HG02973 (cell line): Measurements from ENCODE around the gene PXMP4.
"Not testable (repeated sequence)": the region's sequence is repeated elsewhere in the genome, so short reads cannot be mapped to it uniquely, and the experiment has no call there.

Source experiments
- ATAC-seq: cut with Tn5 transposase; IDR thresholded peaks from one replicate; pipeline ENCODE4 v1.9.1; 2021; ENCODE audit warnings: moderate library complexity; ENCODE audit not compliant: unreplicated experiment

The PXMP4 gene

DNA sequence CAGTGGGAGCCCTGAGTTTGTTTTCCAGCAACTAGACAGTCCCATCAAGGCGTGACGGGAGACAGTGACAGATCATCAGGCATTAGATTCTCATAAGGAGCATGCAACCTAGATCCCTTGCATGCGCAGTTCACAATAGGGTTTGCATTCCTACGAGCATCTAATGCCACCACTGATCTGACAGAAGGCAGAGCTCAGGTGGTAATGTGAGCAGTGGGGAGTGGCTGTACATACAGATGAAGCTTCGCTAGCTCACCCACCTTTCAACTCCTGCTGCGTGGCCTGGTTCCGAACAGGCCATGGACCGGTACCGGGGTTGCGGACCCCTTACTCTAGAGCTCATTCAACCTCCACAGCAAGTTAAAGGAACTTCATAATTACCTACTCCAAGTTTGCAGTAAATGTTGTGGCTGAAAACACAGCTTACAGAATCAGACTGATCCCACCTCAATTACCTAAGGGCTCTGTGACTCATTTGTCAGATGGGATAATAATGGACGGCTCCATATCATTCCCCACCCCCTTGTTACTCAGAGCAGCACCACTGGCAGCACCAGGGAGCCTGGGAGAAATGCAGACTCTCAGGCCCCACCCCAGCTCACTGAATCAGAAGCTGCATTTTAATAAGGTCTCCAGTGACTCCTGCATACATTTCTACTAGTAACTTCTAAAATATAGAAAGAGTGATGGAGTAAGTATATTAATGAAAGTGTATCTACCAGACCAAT, 15.7 kb downstream of the PXMP4 start:
- ATAC-seq: no peak

DNA sequence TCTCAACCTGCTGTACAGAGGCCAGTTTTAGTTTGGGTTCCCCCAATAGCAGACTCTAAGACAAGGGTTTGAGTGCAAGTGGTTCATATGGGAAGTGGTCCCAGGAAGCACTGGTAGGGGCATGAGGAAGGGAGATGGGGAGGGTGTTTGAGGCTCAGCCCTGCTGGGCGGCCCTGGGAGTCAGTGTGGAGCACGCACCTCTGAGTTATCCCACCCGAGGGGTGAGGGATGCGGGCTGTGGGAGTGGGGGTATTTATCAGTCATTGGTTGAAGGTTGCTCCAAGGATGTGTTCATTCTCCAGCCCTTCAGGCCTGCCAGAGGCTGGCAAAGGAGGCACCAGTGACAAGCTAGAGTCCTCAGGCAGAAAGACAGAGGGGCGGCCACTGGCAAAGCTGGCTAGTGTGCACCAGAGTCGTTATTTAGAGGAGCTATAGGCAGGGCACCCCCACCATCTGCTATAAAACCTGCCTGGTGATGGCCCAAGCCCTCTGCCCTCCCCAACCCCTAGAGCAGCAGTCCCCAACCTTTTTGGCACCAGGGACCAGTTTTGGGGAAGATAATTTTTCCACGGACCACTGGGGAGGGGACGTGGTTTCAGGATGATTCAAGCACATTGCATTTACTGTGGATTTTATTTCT, 16.5 kb downstream of the PXMP4 start:
- no peak for ATAC-seq

DNA sequence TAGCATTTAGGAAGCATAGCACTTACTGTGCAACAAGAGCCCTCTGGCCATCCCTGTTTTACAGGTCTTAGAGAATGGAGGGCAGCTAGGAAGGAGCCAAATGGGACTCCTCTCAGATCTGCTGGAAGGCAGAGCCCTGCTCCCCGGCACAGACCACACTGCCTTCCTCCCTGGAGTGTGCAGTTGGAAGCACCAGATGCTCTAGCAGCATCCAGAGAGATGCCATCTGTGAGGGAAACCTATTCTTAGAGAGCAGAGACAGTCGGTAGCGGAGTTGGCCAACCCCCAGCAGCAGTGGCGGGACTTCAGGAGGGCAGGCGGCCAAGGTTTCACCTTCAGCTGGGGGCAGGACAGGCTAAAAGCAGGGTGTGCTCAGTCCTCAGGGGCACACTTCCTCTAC, 17.2 kb downstream of the PXMP4 start:
- no peak for ATAC-seq

DNA sequence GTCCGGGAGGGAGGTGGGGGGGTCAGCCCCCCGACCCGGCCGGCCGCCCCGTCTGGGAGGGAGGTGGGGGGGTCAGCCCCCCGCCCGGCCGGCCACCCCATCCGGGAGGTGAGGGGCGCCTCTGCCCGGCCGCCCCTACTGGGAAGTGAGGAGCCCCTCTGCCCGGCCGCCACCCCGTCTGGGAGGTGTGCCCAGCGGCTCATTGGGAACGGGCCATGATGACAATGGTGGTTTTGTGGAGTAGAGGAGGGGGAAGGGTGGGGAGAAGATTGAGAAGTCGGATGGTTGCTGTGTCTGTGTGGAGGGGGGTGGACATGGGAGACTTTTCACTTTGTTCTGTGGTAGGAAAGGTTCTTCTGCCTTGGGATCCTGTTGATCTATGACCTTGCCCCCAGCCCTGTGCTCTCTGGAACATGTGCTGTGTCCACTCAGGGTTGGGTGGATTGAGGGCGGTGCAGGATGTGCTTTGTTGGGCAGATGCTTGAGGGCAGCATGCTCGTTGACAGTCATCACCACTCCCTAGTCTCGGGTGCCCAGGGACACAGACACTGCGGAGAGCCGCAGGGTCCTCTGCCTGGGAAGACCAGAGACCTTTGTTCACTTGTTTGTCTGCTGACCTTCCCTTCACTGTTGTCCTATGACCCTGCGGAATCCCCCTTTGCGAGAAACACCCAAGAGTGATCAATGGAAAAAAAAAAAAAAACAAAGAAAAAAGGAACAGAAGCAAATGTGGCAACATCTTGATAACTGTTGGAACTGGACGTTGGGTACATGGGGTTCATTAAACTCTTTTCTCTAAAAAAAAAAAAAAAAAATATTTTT, 18.3 kb downstream of the PXMP4 start:
- no peak for ATAC-seq

DNA sequence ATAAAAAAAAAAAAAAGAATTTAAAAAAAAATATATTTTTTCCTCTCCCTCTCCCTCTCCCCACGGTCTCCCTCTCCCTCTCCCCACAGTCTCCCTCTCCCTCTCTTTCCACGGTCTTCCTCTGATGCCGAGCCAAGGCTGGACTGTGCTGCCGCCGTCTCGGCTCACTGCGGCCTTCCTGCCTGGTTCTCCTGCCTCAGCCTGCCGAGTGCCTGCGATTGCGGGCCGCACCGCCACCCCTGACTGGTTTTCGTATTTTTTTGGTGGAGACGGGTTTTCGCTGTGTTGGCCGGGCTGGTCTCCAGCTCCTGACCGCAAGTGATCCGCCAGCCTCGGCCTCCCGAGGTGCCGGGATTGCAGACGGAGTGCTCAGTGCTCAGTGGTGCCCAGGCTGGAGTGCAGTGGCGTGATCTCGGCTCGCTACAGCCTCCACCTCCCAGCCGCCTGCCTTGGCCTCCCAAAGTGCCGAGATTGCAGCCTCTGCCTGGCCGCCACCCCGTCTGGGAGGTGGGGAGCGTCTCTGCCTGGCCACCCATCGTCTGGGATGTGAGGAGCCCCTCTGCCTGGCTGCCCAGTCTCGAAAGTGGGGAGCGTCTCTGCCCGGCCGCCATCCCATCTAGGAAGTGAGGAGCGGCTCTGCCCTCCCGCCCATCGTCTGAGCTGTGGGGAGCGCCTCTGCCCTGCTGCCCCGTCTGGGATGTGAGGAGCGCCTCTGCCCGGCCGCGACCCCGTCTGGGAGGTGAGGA, 19.2 kb downstream of the PXMP4 start:
- not testable (repeated sequence) for ATAC-seq

DNA sequence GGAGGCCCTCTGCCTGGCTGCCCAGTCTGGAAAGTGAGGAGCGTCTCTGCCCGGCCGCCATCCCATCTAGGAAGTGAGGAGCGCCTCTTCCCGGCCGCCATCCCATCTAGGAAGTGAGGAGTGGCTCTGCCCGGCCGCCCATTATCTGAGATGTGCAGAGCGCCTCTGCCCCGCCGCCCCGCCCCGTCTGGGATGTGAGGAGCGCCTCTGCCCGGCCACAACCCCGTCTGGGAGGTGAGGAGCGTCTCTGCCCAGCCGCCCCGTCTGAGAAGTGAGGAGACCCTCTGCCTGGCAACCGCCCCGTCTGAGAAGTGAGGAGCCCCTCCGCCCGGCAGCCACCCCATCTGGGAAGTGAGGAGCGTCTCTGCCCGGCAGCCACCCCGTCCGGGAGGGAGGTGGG, 21.1 kb downstream of the PXMP4 start:
- not testable (repeated sequence) for ATAC-seq

DNA sequence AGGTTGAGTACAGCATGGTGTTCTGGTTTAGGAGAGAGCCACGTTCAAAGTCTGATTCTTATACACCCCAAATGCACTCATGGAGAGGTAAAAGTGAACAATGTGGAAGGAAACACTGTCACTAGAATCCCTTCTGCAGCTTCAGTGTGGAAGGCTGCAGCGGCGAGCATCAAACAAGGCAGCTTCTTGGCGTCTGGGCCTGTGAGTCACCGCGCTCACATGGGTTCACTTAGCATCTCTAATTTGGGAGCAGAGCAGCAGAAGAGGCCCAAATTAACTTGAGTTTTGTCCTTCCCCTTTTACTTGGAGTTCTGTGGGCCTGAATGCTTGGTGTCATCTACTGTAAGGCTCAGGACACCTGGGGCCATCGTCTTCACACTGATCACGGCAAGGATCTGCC, 23.0 kb downstream of the PXMP4 start:
- no peak for ATAC-seq

DNA sequence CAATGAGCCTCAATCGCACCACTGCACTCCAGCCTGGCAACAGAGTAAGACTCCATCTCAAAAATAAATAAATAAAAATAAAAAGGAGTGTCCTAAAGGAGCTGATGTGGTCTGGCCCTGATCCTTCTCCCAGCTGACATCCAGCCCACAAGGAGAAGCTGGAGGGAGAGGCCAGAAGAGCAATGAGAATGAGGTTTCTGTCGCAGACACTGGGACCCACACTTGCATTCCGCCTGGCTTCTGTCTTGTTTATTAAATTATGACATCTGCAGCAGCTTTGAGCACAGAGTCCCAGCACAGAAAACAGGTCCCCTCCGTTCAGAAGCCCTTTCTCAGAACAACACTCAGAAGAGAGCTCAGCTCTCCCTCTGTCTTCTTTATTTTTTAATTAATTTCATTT, 23.7 kb downstream of the PXMP4 start:
- no peak for ATAC-seq

DNA sequence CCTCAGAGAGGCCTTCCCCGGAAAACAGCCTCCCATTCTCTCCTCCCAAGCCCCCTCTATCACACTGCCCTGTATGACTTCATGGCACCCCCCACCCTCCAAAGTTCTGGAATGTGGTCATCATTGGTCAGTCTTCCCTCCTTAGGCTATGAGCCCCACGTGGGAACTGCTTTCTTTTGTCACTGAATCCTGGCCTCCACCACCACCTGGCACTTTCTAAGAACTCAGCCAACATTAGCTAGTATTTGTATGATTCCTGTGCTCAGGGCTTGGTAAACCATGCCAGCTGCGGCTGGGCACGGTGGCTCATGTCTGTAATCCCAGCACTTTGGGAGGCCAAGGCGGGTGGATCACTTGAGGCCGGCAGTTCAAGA, 25.5 kb downstream of the PXMP4 start:
- ATAC-seq: no peak

DNA sequence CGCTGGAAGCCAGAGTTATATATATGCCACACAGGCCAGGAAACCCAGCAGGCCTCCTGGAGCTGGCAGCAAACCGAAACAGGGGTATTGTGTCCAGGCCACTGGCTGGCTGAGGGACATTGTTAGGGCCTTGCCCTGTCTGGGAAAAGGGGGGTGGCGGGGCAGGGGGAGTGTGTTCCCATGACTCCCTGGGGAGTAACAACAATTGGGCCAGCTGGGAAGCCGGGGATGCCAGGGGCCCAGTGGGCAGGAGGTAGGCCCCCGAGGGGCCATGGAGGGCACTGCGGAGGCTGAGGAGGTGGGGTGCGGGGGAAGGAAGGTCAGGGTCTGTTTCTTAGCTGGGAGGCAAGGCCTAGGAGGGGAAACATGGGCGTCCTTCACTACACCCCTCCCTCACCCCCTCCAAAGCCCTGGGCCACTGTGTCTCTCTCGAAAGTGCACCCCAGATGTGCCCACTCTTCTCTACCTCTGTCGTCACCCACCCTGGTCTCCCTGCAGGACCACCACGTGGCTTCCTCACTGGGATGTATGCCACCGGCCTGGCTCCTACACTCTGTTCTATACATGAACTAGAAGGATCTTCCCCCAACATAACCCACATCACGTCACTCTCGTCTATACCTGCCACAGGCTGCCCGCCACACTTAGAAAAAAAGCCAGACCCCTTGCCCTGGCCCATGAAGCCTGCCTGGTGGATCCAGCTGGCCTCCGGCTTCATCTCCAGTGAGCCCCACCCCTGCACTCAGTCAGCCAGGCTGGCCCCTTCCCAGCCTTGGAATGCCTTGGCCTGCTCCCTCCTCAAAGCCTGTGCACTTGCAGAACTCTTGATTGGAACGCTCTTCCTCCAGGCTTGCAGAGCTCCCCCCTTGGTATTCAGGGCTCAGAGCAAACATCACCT, 26.1 kb downstream of the PXMP4 start:
- ATAC-seq: no peak

DNA sequence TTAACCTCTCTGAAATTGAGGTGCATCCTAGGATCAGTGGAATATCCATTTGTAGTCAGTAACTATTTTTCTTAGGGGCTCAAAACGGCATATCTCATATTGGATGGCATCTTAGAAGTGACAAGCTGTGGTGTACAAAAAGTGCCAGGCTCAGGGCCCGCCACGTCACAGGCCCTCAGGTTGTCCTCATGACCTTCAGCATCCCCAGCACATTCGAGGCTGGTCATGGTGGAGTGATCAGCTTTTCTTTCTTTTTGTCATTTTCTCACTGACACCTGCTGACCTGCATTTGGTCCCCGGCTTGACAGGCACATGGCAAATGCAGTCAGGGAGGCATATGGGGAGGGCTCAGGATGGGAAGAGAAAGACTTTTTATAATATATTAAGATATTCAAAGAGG, 26.8 kb downstream of the PXMP4 start:
- ATAC-seq: no peak

DNA sequence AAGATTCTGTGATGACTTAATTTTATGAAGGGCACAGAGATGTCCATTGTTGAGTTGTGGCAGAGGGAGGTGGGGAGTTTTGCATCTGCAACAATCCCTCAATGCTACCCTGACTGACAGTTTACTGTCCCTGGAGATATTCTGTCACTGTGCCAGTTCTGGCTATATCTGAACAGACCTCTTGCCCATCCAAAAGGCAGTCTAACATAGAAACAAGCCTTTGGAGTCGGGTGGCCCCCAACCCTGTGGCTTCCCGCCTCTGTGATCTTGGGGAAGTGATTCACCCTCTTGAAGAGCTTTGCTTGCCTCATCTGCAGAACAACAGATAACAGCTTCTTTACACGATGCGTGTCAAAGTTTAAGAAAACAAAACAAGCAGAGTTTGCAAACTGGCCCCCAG, 30.1 kb downstream of the PXMP4 start:
- ATAC-seq: no peak

DNA sequence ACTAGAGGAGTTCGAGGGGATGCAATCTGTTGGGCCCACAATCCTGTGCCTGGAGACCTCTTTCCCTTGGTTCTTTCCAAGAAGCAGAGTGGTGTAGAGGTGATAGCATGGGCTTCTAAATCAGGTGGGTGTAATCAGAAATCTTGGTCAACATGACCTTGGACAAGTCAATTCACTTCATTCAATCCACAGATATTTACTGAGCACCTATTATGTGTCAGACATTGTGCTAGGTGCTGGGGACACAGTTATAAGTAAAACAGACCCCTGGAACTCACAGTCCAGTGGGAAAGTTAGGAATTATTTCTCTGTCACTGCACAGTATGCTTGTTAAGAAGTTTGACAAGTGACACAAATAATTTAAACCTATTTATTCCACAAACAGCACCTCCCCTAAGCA, 30.6 kb downstream of the PXMP4 start:
- ATAC-seq: no peak

DNA sequence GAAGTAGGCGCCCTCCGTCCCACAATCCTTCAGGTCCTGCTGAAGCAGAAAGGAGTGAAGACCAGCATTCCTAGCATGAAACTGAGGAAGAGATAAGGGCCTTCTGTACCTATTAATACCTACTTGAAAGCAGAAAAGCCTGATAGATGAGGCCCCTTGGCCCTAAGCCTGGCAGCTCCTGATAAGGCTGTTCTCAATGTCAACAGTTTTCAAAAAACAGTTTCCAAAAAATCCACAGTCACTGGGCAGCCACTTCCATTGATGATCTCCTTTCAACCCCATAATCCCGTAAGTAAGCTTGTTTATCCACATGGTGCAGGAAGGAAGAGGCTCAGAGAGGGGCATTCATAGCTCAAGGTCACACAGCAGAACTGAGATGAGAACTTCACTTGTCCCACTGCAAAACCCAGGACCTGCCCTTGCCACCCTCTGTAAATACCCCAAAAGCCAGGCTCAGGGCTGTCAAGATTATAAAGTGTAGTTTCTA, 31.1 kb downstream of the PXMP4 start:
- ATAC-seq: no peak

DNA sequence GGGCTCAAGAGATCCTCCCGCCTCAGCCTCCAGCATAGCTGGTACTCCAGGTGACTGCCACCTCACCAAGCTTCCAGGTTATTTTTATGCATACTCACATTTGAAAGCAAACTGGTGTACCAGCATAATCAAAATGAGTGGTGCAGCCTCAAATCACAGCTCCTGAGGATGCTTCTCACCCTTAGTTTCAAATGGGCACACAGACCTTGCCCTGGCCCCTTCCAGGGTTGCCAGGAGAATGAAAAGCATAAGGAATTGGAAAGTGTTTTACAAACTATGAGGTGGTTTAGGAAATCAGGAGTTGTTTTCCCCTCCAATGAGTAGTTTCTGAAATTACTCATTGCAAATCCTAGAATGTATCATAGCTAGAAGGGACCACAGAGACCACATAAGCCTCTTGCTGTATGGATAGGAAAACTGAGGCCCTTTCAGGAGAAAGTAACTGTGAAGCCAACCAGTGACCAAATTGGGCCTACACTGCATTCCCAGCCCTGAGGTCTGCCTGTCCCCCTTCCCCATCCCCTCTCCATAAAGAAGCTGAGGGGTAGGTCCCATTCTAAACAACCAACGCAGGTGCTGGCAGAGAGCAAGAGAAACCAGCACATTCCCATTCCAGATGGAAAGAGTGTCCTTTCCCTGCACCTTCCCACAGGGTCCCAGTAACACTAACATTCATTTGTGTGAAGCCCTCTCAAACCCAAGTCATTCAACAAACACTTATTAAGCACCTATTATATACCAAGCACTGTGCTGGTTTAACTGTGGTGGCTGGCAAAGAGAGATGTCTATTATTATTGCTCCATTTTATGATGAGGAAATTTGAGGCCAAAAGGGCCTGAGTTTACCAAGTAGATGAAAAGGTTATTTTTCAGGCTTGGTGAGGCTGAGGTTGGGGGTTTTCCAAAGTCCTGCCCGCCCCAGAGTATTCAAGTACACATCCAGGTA, 31.8 kb downstream of the PXMP4 start:
- ATAC-seq: no peak

DNA sequence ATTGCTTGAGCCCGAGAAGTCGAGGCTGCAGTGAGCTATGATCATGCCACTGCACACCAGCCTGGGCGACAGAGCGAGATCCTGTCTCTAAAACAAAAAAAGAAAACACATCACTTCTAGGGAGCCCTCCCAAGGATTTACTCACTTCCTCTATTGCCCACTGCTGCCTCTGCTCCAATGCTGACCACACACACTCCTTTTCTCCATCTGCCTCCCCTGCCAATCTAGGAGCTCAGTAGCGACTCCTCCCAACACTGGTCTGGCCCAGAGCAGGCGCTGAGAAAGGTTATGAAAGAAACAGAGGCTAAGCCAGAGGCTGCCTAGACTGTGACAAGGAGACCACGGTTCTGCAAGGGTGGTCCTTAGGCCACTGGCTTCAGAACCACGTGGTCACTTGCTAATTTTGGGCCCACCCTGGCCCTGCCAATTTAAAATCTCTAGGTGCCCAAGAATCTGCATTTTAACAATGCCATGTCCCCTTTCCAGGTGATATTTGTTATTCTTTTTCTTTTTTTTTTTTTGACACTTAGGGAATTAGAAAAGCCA, 32.7 kb downstream of the PXMP4 start:
- no peak for ATAC-seq

DNA sequence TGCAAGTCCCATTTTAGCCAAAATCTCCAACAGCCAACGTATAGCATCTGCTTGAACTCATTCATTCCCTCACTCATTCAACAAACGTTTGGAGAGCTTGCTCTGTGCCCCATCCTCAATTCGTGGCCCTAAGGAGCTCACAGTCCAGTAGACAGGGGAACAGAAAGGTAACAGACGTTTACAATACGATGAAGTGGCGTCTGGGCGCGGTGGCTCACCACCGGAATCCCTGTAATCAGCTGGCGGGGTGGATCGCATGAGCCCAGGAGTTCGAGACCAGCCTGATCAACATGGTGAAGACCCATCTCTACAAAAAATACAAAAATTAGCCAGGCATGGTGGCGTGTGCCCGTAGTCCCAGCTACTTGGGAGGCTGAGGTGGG, 33.1 kb downstream of the PXMP4 start:
- no peak for ATAC-seq

DNA sequence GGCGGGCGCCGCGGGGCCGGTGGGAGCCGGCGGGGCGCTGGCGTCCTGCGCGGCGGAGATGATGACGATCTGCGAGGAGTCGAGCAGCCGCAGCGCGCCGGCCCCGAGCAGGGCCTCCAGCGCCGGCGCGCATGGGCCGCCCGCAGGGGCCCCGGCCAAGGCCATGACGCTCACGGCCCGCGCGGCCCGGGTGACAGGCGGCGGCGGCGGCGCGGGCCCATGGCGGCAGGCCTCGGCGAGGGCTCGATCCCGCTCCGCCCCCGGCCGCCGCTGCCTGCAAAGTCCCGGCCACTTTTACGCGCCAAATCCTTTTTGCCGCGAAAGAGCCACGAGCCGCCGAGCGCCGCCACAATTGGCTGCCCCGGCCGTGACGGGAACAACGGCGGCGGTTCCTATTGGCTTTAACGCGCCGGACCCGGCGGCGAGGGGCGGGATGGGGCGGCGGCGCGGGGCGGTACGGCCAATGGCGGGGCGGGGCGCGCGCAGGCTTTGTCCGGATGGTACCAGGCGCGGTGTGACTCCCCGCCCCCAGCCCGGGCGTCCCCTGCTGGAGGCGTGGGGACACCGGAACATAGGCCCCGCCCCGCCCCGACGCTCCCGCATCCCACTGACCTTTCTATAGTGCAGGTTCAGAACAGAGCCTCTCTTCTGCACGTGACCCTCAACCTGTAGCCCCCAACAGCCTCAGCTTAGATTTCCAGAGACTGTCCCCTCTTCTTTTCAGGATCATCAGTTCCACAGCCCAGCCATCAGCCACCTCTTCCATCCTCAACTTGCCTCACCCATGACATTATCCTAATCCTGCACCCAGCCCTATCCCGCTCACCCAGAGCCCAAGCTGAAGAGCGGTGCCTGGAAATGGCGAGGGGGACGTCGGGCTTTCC, 33.8 kb downstream of the PXMP4 start, which contains the start of gene E2F1:
E2F1 (minus strand) TSS at position 286 of the 884 bp plus-strand sequence; CDS start at position 165, 121 bp downstream.
- peak; percentile 65 for ATAC-seq
